Naive thymus-derived CD4-positive, alpha-beta T cell (primary cell): ENCODE results near the gene PNLIPRP2. TPM values are rescaled to one million over a fixed set of nuclear protein-coding genes. Genes with fewer than 3 reads are reported as not detected.

Source experiments
- ATAC-seq: fragments of 150-1000 bp; cut with Tn5 transposase; 2 replicates; pipeline ENCODE4 v1.10.0; 2021; ENCODE audit warnings: mild to moderate bottlenecking, moderate library complexity
- CTCF ChIA-PET: fragments of 350-600 bp; sonication (Branson Sonifier 250); formaldehyde crosslinking; loops from one replicate; lab custom pipeline; 2021; ENCODE audit warnings: antibody characterized with exemption; lab: Charles Lee
- POLR2A ChIA-PET: fragments of 350-600 bp; sonication (Branson Sonifier 250); formaldehyde crosslinking; loops from one replicate; lab custom pipeline; 2021; ENCODE audit warnings: antibody characterized with exemption, inconsistent platforms; lab: Charles Lee
- DNase-seq, 9 donors: peaks; one replicate each; pipeline versions ENCODE4 v3.0.0 to v3.0.0-alpha.2; 2020 to 2022; ENCODE audit warnings: mixed read lengths in 1 of 9
- H3K27ac ChIP-seq: one replicate; pipeline ENCODE4 v1.7.0; 2013; ENCODE audit warnings: mild to moderate bottlenecking, low read depth, low read length, moderate library complexity
- H3K27me3 ChIP-seq, 2 donors: one replicate each; pipeline ENCODE4 v1.7.0; 2013; ENCODE audit warnings: low read length in 2 of 2, mild to moderate bottlenecking in 2 of 2, moderate library complexity in 2 of 2; ENCODE audit not compliant: control insufficient read depth in 2 of 2, insufficient read depth in 2 of 2
- H3K36me3 ChIP-seq, 3 experiments: 1 replicate in 2 of 3; 2 replicates in 1 of 3; pipeline ENCODE4 v1.7.0; 2013; ENCODE audit warnings: low read length in 3 of 3, mild to moderate bottlenecking in 3 of 3, moderate library complexity in 1 of 3; ENCODE audit not compliant: insufficient read depth in 3 of 3, control insufficient read depth in 2 of 3
- H3K4me1 ChIP-seq, 2 donors: one replicate each; pipeline ENCODE4 v1.7.0; 2013; ENCODE audit warnings: low read length in 2 of 2, mild to moderate bottlenecking in 2 of 2, moderate library complexity in 1 of 2; ENCODE audit not compliant: control insufficient read depth in 2 of 2, insufficient read depth in 2 of 2
- H3K4me3 ChIP-seq: 2 replicates; pipeline ENCODE4 v1.7.0; 2013; ENCODE audit warnings: mild to moderate bottlenecking, low read length
- H3K9me3 ChIP-seq, 3 experiments: 1 replicate in 2 of 3; 2 replicates in 1 of 3; pipeline ENCODE4 v1.7.0; 2013; ENCODE audit warnings: low read length in 3 of 3; ENCODE audit not compliant: control insufficient read depth in 2 of 3
- H3K27ac Mint-ChIP-seq, 9 donors: one replicate each; pipeline ENCODE4 v1.8.0; 2020 to 2022; ENCODE audit warnings: mixed read lengths in 9 of 9, mild to moderate bottlenecking in 8 of 9, moderate library complexity in 5 of 9, inconsistent platforms in 2 of 9
- H3K27me3 Mint-ChIP-seq, 5 donors: one replicate each; pipeline ENCODE4 v1.8.0; 2021 to 2022; ENCODE audit warnings: mixed read lengths in 5 of 5, mild to moderate bottlenecking in 1 of 5
- H3K36me3 Mint-ChIP-seq, 5 donors: one replicate each; pipeline ENCODE4 v1.8.0; 2020 to 2022; ENCODE audit warnings: mixed read lengths in 5 of 5, mild to moderate bottlenecking in 3 of 5, inconsistent platforms in 1 of 5
- H3K4me1 Mint-ChIP-seq, 7 donors: one replicate each; pipeline ENCODE4 v1.8.0; 2020 to 2022; ENCODE audit warnings: mixed read lengths in 7 of 7, mild to moderate bottlenecking in 3 of 7, inconsistent platforms in 1 of 7
- H3K4me3 Mint-ChIP-seq, 10 donors: one replicate each; pipeline ENCODE4 v1.8.0; 2020 to 2022; ENCODE audit warnings: mild to moderate bottlenecking in 10 of 10, mixed read lengths in 10 of 10, moderate library complexity in 6 of 10, inconsistent platforms in 2 of 10
- H3K9me3 Mint-ChIP-seq, 11 donors: one replicate each; pipeline ENCODE4 v1.8.0; 2020 to 2022; ENCODE audit warnings: mixed read lengths in 11 of 11, mild to moderate bottlenecking in 4 of 11, inconsistent platforms in 1 of 11, moderate library complexity in 1 of 11
- intact Hi-C, 2 donors: fragments of 100-400 bp; cut with micrococcal nuclease; formaldehyde crosslinking; loops; one replicate each; pipeline ENCODE4 v1.15.1; 2023
- polyA plus RNA-seq, 2 donors: library from polyadenylated mRNA; unstranded; fragments of 300-500 nt; fragmentation: Illumina TruSeq; gene quantifications; one replicate each; pipeline ENCODE4 v1.2.3, GENCODE V29; 2021
- total RNA-seq, 6 experiments: library from RNA in 5 of 6; stranded (reverse) in 5 of 6; gene quantifications; 1 replicate in 5 of 6; 2 replicates in 1 of 6; pipeline ENCODE4 v1.2.3 and lab custom pipeline; 2021 to 2026

Gene PNLIPRP2
- total and polyA plus RNA-seq, 7 experiments from 2014 or later = not detected

GRCh38 chr10:116633216-116633600, 12.5 kb downstream of the PNLIPRP2 start:
- DNase-seq = no peak
- Histone ChIP-seq H3K36me3 (no peaks in the 10 kb centered on the region), H3K9me3 (no peaks in the 10 kb centered on the region), H3K27ac (no peak overlapping the region), H3K4me1 (no peaks in the 10 kb centered on the region), H3K4me3 (no peak overlapping the region), H3K27me3 (no peaks in the 10 kb centered on the region)
- Mint-ChIP-seq H3K36me3 (no peaks in the 10 kb centered on the region), H3K27me3 (peaks cover 6 to 51% (median 11%) of the 10 kb centered on the region in 5 donors), H3K4me1 (peaks cover 0 to 4% (median 0%) of the 10 kb centered on the region in 7 donors), H3K27ac (no peak overlapping the region), H3K9me3 (peaks cover 0 to 5% (median 0%) of the 10 kb centered on the region in 11 donors), H3K4me3 (no peak overlapping the region)
- ATAC-seq = no peak
- ChIA-PET POLR2A (no interaction called here), CTCF (no interaction called here)
- intact Hi-C loops = no loop called here

- Histone ChIP-seq H3K9me3 (no peaks in the 10 kb centered on the region), H3K36me3 (no peaks in the 10 kb centered on the region), H3K27me3 (no peaks in the 10 kb centered on the region), H3K4me1 (no peaks in the 10 kb centered on the region), H3K27ac (no peak overlapping the region), H3K4me3 (no peak overlapping the region)
- H3K36me3 Mint-ChIP-seq = no peaks in the 10 kb centered on the region
- intact Hi-C loops = no loop called here
- no peak for DNase-seq
- H3K27ac Mint-ChIP-seq = no peak overlapping the region
- CTCF ChIA-PET = no interaction called here
- H3K4me1 Mint-ChIP-seq = peaks cover 0 to 4% (median 0%) of the 10 kb centered on the region in 7 donors
- peaks cover 1 to 44% (median 8%) of the 10 kb centered on the region in 5 donors for H3K27me3 Mint-ChIP-seq
- POLR2A ChIA-PET = no interaction called here
- no peak for ATAC-seq
- H3K9me3 Mint-ChIP-seq = peaks cover 0 to 5% (median 0%) of the 10 kb centered on the region in 11 donors
- no peak overlapping the region for H3K4me3 Mint-ChIP-seq
Observed at GRCh38 chr10:116634126-116634975, 13.6 kb downstream of the PNLIPRP2 start.

- CTCF ChIA-PET = no interaction called here
- Mint-ChIP-seq H3K27ac (no peak overlapping the region), H3K27me3 (peaks cover 0 to 32% (median 11%) of the 10 kb centered on the region in 5 donors), H3K4me3 (no peak overlapping the region), H3K4me1 (peaks cover 0 to 4% (median 0%) of the 10 kb centered on the region in 7 donors), H3K36me3 (no peaks in the 10 kb centered on the region), H3K9me3 (peaks cover 0 to 14% (median 3%) of the 10 kb centered on the region in 11 donors)
- no peaks in the 10 kb centered on the region for H3K36me3 ChIP-seq
- ATAC-seq (no peak), DNase-seq (no peak)
- no peak overlapping the region for H3K27ac ChIP-seq
- H3K4me1 ChIP-seq = no peaks in the 10 kb centered on the region
- H3K9me3 ChIP-seq = no peaks in the 10 kb centered on the region
- H3K27me3 ChIP-seq = no peaks in the 10 kb centered on the region
- no peak overlapping the region for H3K4me3 ChIP-seq
- intact Hi-C loops = no loop called here
- POLR2A ChIA-PET = no interaction called here
Observed at GRCh38 chr10:116636385-116636784, 15.6 kb downstream of the PNLIPRP2 start.

GRCh38 chr10:116636976-116637375, 16.2 kb downstream of the PNLIPRP2 start:
- Mint-ChIP-seq H3K27ac (no peak overlapping the region), H3K27me3 (peaks cover 0 to 32% (median 11%) of the 10 kb centered on the region in 5 donors), H3K4me1 (peaks cover 0 to 4% (median 0%) of the 10 kb centered on the region in 7 donors), H3K9me3 (peaks cover 0 to 14% (median 3%) of the 10 kb centered on the region in 11 donors), H3K4me3 (no peak overlapping the region), H3K36me3 (no peaks in the 10 kb centered on the region)
- Histone ChIP-seq H3K36me3 (no peaks in the 10 kb centered on the region), H3K9me3 (no peaks in the 10 kb centered on the region), H3K27ac (no peak overlapping the region), H3K4me3 (no peak overlapping the region), H3K27me3 (no peaks in the 10 kb centered on the region), H3K4me1 (no peaks in the 10 kb centered on the region)
- DNase-seq = no peak
- POLR2A ChIA-PET = no interaction called here
- CTCF ChIA-PET = no interaction called here
- ATAC-seq = no peak
- intact Hi-C loops = no loop called here

GRCh38 chr10:116637830-116638229, 17.1 kb downstream of the PNLIPRP2 start:
- Mint-ChIP-seq H3K27me3 (peaks cover 0 to 38% (median 19%) of the 10 kb centered on the region in 5 donors), H3K27ac (no peak overlapping the region), H3K36me3 (no peaks in the 10 kb centered on the region), H3K4me1 (peaks cover 0 to 4% (median 0%) of the 10 kb centered on the region in 7 donors), H3K9me3 (peaks cover 0 to 14% (median 3%) of the 10 kb centered on the region in 11 donors), H3K4me3 (no peak overlapping the region)
- DNase-seq (no peak), ATAC-seq (no peak)
- intact Hi-C loops = no loop called here
- Histone ChIP-seq H3K36me3 (no peaks in the 10 kb centered on the region), H3K4me1 (no peaks in the 10 kb centered on the region), H3K27me3 (no peaks in the 10 kb centered on the region), H3K27ac (no peak overlapping the region), H3K4me3 (no peak overlapping the region), H3K9me3 (no peaks in the 10 kb centered on the region)
- CTCF ChIA-PET = no interaction called here
- POLR2A ChIA-PET = no interaction called here

- POLR2A ChIA-PET = no interaction called here
- Mint-ChIP-seq H3K36me3 (no peaks in the 10 kb centered on the region), H3K4me3 (no peak overlapping the region), H3K27me3 (peaks cover 0 to 25% (median 14%) of the 10 kb centered on the region in 5 donors), H3K9me3 (peaks cover 0 to 33% (median 5%) of the 10 kb centered on the region in 11 donors), H3K4me1 (no peaks in the 10 kb centered on the region), H3K27ac (no peak overlapping the region)
- H3K27me3 ChIP-seq = no peaks in the 10 kb centered on the region
- no peaks in the 10 kb centered on the region for H3K36me3 ChIP-seq
- DNase-seq = no peak
- no peak overlapping the region for H3K27ac ChIP-seq
- no peaks in the 10 kb centered on the region for H3K4me1 ChIP-seq
- ATAC-seq = no peak
- no peak overlapping the region for H3K4me3 ChIP-seq
- CTCF ChIA-PET = no interaction called here
- no peaks in the 10 kb centered on the region for H3K9me3 ChIP-seq
- intact Hi-C loops = no loop called here
Observed at GRCh38 chr10:116646502-116646901, 25.7 kb downstream of the PNLIPRP2 start.

GRCh38 chr10:116648903-116649302, 28.1 kb downstream of the PNLIPRP2 start:
- H3K36me3 ChIP-seq = no peaks in the 10 kb centered on the region
- H3K4me1 ChIP-seq = no peaks in the 10 kb centered on the region
- H3K36me3 Mint-ChIP-seq = no peaks in the 10 kb centered on the region
- H3K27me3 ChIP-seq = peaks cover 0 to 3% of the 10 kb centered on the region in 2 donors
- intact Hi-C loops = no loop called here
- H3K27me3 Mint-ChIP-seq = peaks cover 2 to 28% (median 17%) of the 10 kb centered on the region in 5 donors
- H3K27ac Mint-ChIP-seq = no peak overlapping the region
- ATAC-seq = no peak
- DNase-seq = no peak
- H3K4me3 Mint-ChIP-seq = no peak overlapping the region
- no peak overlapping the region for H3K4me3 ChIP-seq
- no peaks in the 10 kb centered on the region for H3K4me1 Mint-ChIP-seq
- ChIA-PET POLR2A (no interaction called here), CTCF (no interaction called here)
- peaks cover 0 to 44% (median 5%) of the 10 kb centered on the region in 11 donors for H3K9me3 Mint-ChIP-seq
- H3K27ac ChIP-seq = no peak overlapping the region
- H3K9me3 ChIP-seq = no peaks in the 10 kb centered on the region
